Smooth muscle cell of the brain vasculature (primary cell): Measurements from ENCODE around the gene VTCN1.

Source experiments
- DNase-seq: peaks from one replicate; pipeline ENCODE4 v3.0.0-alpha.2; 2012; ENCODE audit warnings: low read depth, low spot score

VTCN1 gene

DNA sequence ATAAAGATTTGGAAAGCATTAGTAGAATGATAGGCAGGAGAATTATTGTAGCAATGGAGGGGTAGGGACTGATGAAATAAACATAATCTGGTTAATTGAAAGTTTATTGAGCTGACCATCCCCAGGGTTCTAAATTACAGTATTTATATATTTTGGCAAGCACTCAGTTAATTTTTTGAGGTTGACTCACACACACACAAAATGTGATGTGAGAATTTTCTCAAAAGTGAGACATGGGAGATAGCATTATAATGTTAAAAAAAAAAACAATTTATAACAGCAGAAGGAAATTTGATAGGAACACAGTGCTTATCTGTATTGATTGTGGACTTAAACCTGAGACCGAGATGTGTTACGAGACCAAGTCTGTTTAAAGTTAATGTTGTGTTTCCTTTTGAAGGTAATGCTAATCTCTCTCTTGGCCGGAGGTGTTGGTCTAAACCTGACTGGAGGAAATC, 113.7 kb downstream of the VTCN1 start:
- DNase-seq, result no peak

GRCh38 chr1:117094841-117095604, 115.7 kb downstream of the VTCN1 start:
- DNase-seq, result no peak

- no peak for DNase-seq
Observed at GRCh38 chr1:117093870-117094621, 116.7 kb downstream of the VTCN1 start.
